ENCODE results near the gene SPSB2. TPM values are rescaled to one million over a fixed set of nuclear protein-coding genes. Genes with fewer than 3 reads are reported as not detected.
A peak's percentile ranks its signal among the peaks of the same experiment; 100 is the strongest.

The SPSB2 gene
- total and polyA plus RNA-seq, 7 experiments from 2014 or later = 5.1 to 20.2 (median 11.2) TPM

GRCh38 chr12:6860942-6861341 lies 12.2 kb downstream of the SPSB2 start:
- ChIA-PET POLR2A (interaction anchor here (0.6 to 1.2 kb wide), 4 partner anchors 8 to 74 kb away, joined by 3 to 5 read pairs (median 4); partner anchors contain the start of gene SPSB2), CTCF (interaction anchor here (1.2 to 2.7 kb wide), 3 partner anchors 8 to 17 kb away, joined by 3 to 14 read pairs (median 3); no protein-coding TSS in a partner anchor)
- H3K27me3 Mint-ChIP-seq = no peaks in the 10 kb centered on the region
- no peak for DNase-seq
- no peaks in the 10 kb centered on the region for H3K27me3 ChIP-seq (ENCODE audit: control insufficient read depth in 2 of 2, insufficient read depth in 2 of 2, low read length in 2 of 2)
- peaks cover 3 to 10% (median 5%) of the 10 kb centered on the region in 7 donors for H3K4me1 Mint-ChIP-seq
- intact Hi-C loops (cut with micrococcal nuclease) = no loop called here
- H3K4me3 ChIP-seq (ENCODE audit: low read length) = no peak overlapping the region
- peaks cover 34 to 91% (median 50%) of the 10 kb centered on the region in 3 experiments for H3K36me3 ChIP-seq (ENCODE audit: control insufficient read depth in 2 of 3, insufficient read depth in 3 of 3, low read length in 3 of 3)
- H3K4me1 ChIP-seq (ENCODE audit: control insufficient read depth in 2 of 2, insufficient read depth in 2 of 2, low read length in 2 of 2) = no peaks in the 10 kb centered on the region
- no peak for ATAC-seq
- no peak overlapping the region for H3K27ac ChIP-seq (ENCODE audit: low read depth, low read length)
- no peak overlapping the region for H3K4me3 Mint-ChIP-seq
- H3K36me3 Mint-ChIP-seq = peaks cover 18 to 55% (median 33%) of the 10 kb centered on the region in 5 donors
- H3K9me3 ChIP-seq (ENCODE audit: control insufficient read depth in 2 of 3, low read length in 3 of 3) = no peaks in the 10 kb centered on the region
- H3K27ac Mint-ChIP-seq = peak overlapping the region in 1 of 9 donors; percentile 30
- H3K9me3 Mint-ChIP-seq = no peaks in the 10 kb centered on the region

GRCh38 chr12:6860116-6860515 lies 13.0 kb downstream of the SPSB2 start:
- Histone ChIP-seq H3K36me3 (ENCODE audit: control insufficient read depth in 2 of 3, insufficient read depth in 3 of 3, low read length in 3 of 3) (peaks cover 34 to 97% (median 50%) of the 10 kb centered on the region in 3 experiments), H3K27me3 (ENCODE audit: control insufficient read depth in 2 of 2, insufficient read depth in 2 of 2, low read length in 2 of 2) (no peaks in the 10 kb centered on the region), H3K4me3 (ENCODE audit: low read length) (no peak overlapping the region), H3K27ac (ENCODE audit: low read depth, low read length) (no peak overlapping the region), H3K9me3 (ENCODE audit: control insufficient read depth in 2 of 3, low read length in 3 of 3) (no peaks in the 10 kb centered on the region), H3K4me1 (ENCODE audit: control insufficient read depth in 2 of 2, insufficient read depth in 2 of 2, low read length in 2 of 2) (no peaks in the 10 kb centered on the region)
- H3K27me3 Mint-ChIP-seq = no peaks in the 10 kb centered on the region
- no peak for DNase-seq
- H3K4me3 Mint-ChIP-seq = no peak overlapping the region
- peaks cover 18 to 59% (median 30%) of the 10 kb centered on the region in 5 donors for H3K36me3 Mint-ChIP-seq
- no peaks in the 10 kb centered on the region for H3K9me3 Mint-ChIP-seq
- intact Hi-C loops (cut with micrococcal nuclease) = no loop called here
- H3K27ac Mint-ChIP-seq = no peak overlapping the region
- ATAC-seq = no peak
- CTCF ChIA-PET = interaction anchor here (0.8 to 2.7 kb wide), 2 partner anchors 9 to 12 kb away, joined by 3 to 14 read pairs; no protein-coding TSS in a partner anchor
- POLR2A ChIA-PET = interaction anchor here (0.9 to 2.4 kb wide), 2 partner anchors 12 to 84 kb away, joined by 3 to 8 read pairs; partner anchors contain the start of genes C12orf57 and RNU7-1
- peaks cover 0 to 13% (median 3%) of the 10 kb centered on the region in 7 donors for H3K4me1 Mint-ChIP-seq

- H3K4me3 Mint-ChIP-seq = no peak overlapping the region
- Histone ChIP-seq H3K4me3 (ENCODE audit: low read length) (no peak overlapping the region), H3K27ac (ENCODE audit: low read depth, low read length) (no peak overlapping the region), H3K36me3 (ENCODE audit: control insufficient read depth in 2 of 3, insufficient read depth in 3 of 3, low read length in 3 of 3) (peaks cover 34 to 85% (median 50%) of the 10 kb centered on the region in 3 experiments), H3K27me3 (ENCODE audit: control insufficient read depth in 2 of 2, insufficient read depth in 2 of 2, low read length in 2 of 2) (no peaks in the 10 kb centered on the region), H3K9me3 (ENCODE audit: control insufficient read depth in 2 of 3, low read length in 3 of 3) (no peaks in the 10 kb centered on the region), H3K4me1 (ENCODE audit: control insufficient read depth in 2 of 2, insufficient read depth in 2 of 2, low read length in 2 of 2) (peaks cover 0 to 8% of the 10 kb centered on the region in 2 donors)
- intact Hi-C loops (cut with micrococcal nuclease) = no loop called here
- H3K9me3 Mint-ChIP-seq = no peaks in the 10 kb centered on the region
- peaks cover 5 to 22% (median 15%) of the 10 kb centered on the region in 7 donors for H3K4me1 Mint-ChIP-seq
- POLR2A ChIA-PET = interaction anchor here (0.7 to 2.4 kb wide), 4 partner anchors 10 to 85 kb away, joined by 3 to 8 read pairs (median 3); partner anchors contain the start of genes C12orf57 and RNU7-1
- no peaks in the 10 kb centered on the region for H3K27me3 Mint-ChIP-seq
- no peak overlapping the region for H3K27ac Mint-ChIP-seq
- peaks cover 18 to 55% (median 29%) of the 10 kb centered on the region in 5 donors for H3K36me3 Mint-ChIP-seq
- DNase-seq = no peak
- CTCF ChIA-PET = interaction anchor here (2.7 kb wide), 1 partner anchor 10 kb away, joined by 14 read pairs; no protein-coding TSS in a partner anchor
- ATAC-seq = no peak
Observed at GRCh38 chr12:6858799-6859198, 14.3 kb downstream of the SPSB2 start.

GRCh38 chr12:6855322-6855721 lies 17.8 kb downstream of the SPSB2 start:
- peaks cover 9 to 35% (median 13%) of the 10 kb centered on the region in 5 donors for H3K36me3 Mint-ChIP-seq
- Histone ChIP-seq H3K27ac (ENCODE audit: low read depth, low read length) (no peak overlapping the region), H3K4me1 (ENCODE audit: control insufficient read depth in 2 of 2, insufficient read depth in 2 of 2, low read length in 2 of 2) (peaks cover 16 to 18% of the 10 kb centered on the region in 2 donors), H3K4me3 (ENCODE audit: low read length) (no peak overlapping the region), H3K27me3 (ENCODE audit: control insufficient read depth in 2 of 2, insufficient read depth in 2 of 2, low read length in 2 of 2) (no peaks in the 10 kb centered on the region), H3K9me3 (ENCODE audit: control insufficient read depth in 2 of 3, low read length in 3 of 3) (no peaks in the 10 kb centered on the region), H3K36me3 (ENCODE audit: control insufficient read depth in 2 of 3, insufficient read depth in 3 of 3, low read length in 3 of 3) (peaks cover 25 to 52% (median 32%) of the 10 kb centered on the region in 3 experiments)
- H3K4me3 Mint-ChIP-seq = no peak overlapping the region
- no peaks in the 10 kb centered on the region for H3K27me3 Mint-ChIP-seq
- ChIA-PET CTCF (interaction anchor here (0.7 to 5.3 kb wide), 2 partner anchors 14 to 17 kb away, joined by 4 to 40 read pairs; partner anchors contain the start of gene SPSB2), POLR2A (interaction anchor here (0.7 to 2.4 kb wide), 3 partner anchors 17 to 213 kb away, joined by 3 to 8 read pairs (median 4); partner anchors contain the start of genes SPSB2 and ZNF384)
- ATAC-seq (no peak), DNase-seq (no peak)
- intact Hi-C loops (cut with micrococcal nuclease) = no loop called here
- H3K4me1 Mint-ChIP-seq = peaks cover 18 to 36% (median 29%) of the 10 kb centered on the region in 7 donors
- peak overlapping the region in 1 of 9 donors; percentile 75 for H3K27ac Mint-ChIP-seq
- no peaks in the 10 kb centered on the region for H3K9me3 Mint-ChIP-seq

GRCh38 chr12:6854036-6854435 lies 19.1 kb downstream of the SPSB2 start:
- no peak overlapping the region for H3K4me3 ChIP-seq (ENCODE audit: low read length)
- intact Hi-C loops (cut with micrococcal nuclease) = loop anchor here in 1 of 2 donors (5.0 kb wide), 2 partner anchors 253 to 333 kb away; partner anchors contain the start of genes C1RL and PEX5
- peaks cover 17 to 41% (median 22%) of the 10 kb centered on the region in 3 experiments for H3K36me3 ChIP-seq (ENCODE audit: control insufficient read depth in 2 of 3, insufficient read depth in 3 of 3, low read length in 3 of 3)
- no peaks in the 10 kb centered on the region for H3K27me3 Mint-ChIP-seq
- peak overlapping the region in 7 of 10 donors; percentile 29 to 98 (median 92) for H3K4me3 Mint-ChIP-seq
- peak overlapping the region in 7 of 9 donors; percentile 25 to 98 (median 95) for H3K27ac Mint-ChIP-seq
- peaks cover 9 to 30% (median 11%) of the 10 kb centered on the region in 5 donors for H3K36me3 Mint-ChIP-seq
- peak overlapping the region; percentile 70 for H3K27ac ChIP-seq (ENCODE audit: low read depth, low read length)
- no peaks in the 10 kb centered on the region for H3K9me3 Mint-ChIP-seq
- no peak for DNase-seq
- peaks cover 18 to 36% (median 31%) of the 10 kb centered on the region in 7 donors for H3K4me1 Mint-ChIP-seq
- no peaks in the 10 kb centered on the region for H3K27me3 ChIP-seq (ENCODE audit: control insufficient read depth in 2 of 2, insufficient read depth in 2 of 2, low read length in 2 of 2)
- ChIA-PET POLR2A (interaction anchor here (0.6 to 4.4 kb wide), 10 partner anchors 12 to 157 kb away, joined by 3 to 90 read pairs (median 4); partner anchors contain the start of genes SPSB2 and TPI1), CTCF (interaction anchor here (1.1 to 5.3 kb wide), 3 partner anchors 14 to 19 kb away, joined by 5 to 40 read pairs (median 31); partner anchors contain the start of genes SPSB2 and TPI1)
- no peaks in the 10 kb centered on the region for H3K9me3 ChIP-seq (ENCODE audit: control insufficient read depth in 2 of 3, low read length in 3 of 3)
- H3K4me1 ChIP-seq (ENCODE audit: control insufficient read depth in 2 of 2, insufficient read depth in 2 of 2, low read length in 2 of 2) = peaks cover 16 to 18% of the 10 kb centered on the region in 2 donors
- ATAC-seq = no peak

GRCh38 chr12:6853626-6854025 lies 19.5 kb downstream of the SPSB2 start:
- Mint-ChIP-seq H3K4me1 (peaks cover 18 to 36% (median 31%) of the 10 kb centered on the region in 7 donors), H3K27ac (peak overlapping the region; percentile 70 to 99 (median 96)), H3K36me3 (peaks cover 9 to 26% (median 11%) of the 10 kb centered on the region in 5 donors), H3K27me3 (no peaks in the 10 kb centered on the region), H3K9me3 (no peaks in the 10 kb centered on the region), H3K4me3 (peak overlapping the region; percentile 89 to 100 (median 94))
- peaks cover 16 to 18% of the 10 kb centered on the region in 2 donors for H3K4me1 ChIP-seq (ENCODE audit: control insufficient read depth in 2 of 2, insufficient read depth in 2 of 2, low read length in 2 of 2)
- H3K9me3 ChIP-seq (ENCODE audit: control insufficient read depth in 2 of 3, low read length in 3 of 3) = no peaks in the 10 kb centered on the region
- H3K27ac ChIP-seq (ENCODE audit: low read depth, low read length) = peak overlapping the region; percentile 70
- ChIA-PET POLR2A (interaction anchor here (0.8 to 4.4 kb wide), 17 partner anchors 12 to 164 kb away, joined by 3 to 90 read pairs (median 12); partner anchors contain the start of genes C12orf57, COPS7A, P3H3 and RNU7-1), CTCF (interaction anchor here (1.1 to 5.3 kb wide), 4 partner anchors 15 to 101 kb away, joined by 3 to 40 read pairs (median 18); partner anchors contain the start of genes MLF2, SPSB2 and TPI1)
- no peak overlapping the region for H3K4me3 ChIP-seq (ENCODE audit: low read length)
- DNase-seq (no peak), ATAC-seq (no peak)
- intact Hi-C loops (cut with micrococcal nuclease) = loop anchor here in 1 of 2 donors (5.0 kb wide), 2 partner anchors 254 to 334 kb away; partner anchors contain the start of genes C1RL and PEX5
- no peaks in the 10 kb centered on the region for H3K27me3 ChIP-seq (ENCODE audit: control insufficient read depth in 2 of 2, insufficient read depth in 2 of 2, low read length in 2 of 2)
- peaks cover 13 to 37% (median 18%) of the 10 kb centered on the region in 3 experiments for H3K36me3 ChIP-seq (ENCODE audit: control insufficient read depth in 2 of 3, insufficient read depth in 3 of 3, low read length in 3 of 3)

Measured in naive thymus-derived CD4-positive, alpha-beta T cell (primary cell).